GM18951 (cell line): ENCODE data around the gene NSA2.
"Not testable (repeated sequence)": the region's sequence is repeated elsewhere in the genome, so short reads cannot be mapped to it uniquely, and the experiment has no call there.

ENCODE experiments used
- POLR2A ChIP-seq: IDR thresholded peaks from 4 replicates; pipeline ENCODE4 v1.6.1; 2011; ENCODE audit warnings: mild to moderate bottlenecking; ENCODE audit not compliant: insufficient read length, insufficient read depth; ENCODE audit errors: extremely low read depth
- in situ Hi-C: fragments of 300-500 bp; cut with MboI; formaldehyde crosslinking; loops from one replicate; pipeline ENCODE4 v1.12.0; 2022; ENCODE audit warnings: low sequenced_read_pairs, mixed read lengths, inconsistent platforms; ENCODE audit not compliant: unreplicated experiment

NSA2 gene

DNA sequence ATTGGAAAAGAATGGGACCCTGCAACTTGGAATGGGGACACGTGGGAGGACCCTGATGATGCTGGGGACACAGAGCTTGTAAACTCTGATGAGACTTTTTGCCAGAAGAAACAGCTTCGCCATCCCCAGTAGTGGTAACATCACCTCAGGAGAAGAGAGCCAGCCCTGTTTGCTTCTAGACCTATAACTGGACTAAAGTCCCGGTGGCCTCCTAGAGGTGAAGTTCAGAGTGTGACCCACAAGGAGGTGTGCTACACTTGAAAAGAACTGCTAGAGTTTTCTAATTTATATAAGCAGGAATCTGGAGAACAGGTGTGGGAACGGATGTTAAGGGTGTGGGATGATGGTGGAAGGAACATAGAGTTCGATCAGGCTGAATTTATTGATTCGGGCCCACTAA, 19.8 kb downstream of the NSA2 start:
- in situ Hi-C loops, result no loop called here

DNA sequence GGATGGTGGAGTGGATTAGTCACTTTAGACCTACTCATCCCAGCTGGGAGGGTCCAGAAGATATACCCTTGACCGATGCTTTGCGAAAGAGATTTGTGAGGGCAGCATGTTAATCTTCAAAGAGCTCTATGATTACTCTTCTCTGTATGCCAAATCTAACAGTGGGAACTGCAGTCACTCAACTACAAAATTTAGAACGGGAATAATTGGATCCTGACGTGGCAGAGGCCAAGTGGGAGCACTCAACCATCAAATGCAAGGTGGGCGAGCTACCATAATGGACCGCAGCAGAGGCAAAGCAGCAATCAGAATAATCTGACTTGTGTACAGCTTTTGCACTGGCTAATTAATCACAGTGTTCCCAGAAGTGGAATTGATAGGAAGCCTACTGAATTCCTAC, 20.4 kb downstream of the NSA2 start:
- in situ Hi-C loops, result no loop called here
- no peak for TF ChIP-seq POLR2A

More for the DNA sequence above, 19.8 kb downstream of the NSA2 start:
- no peak for TF ChIP-seq POLR2A

DNA sequence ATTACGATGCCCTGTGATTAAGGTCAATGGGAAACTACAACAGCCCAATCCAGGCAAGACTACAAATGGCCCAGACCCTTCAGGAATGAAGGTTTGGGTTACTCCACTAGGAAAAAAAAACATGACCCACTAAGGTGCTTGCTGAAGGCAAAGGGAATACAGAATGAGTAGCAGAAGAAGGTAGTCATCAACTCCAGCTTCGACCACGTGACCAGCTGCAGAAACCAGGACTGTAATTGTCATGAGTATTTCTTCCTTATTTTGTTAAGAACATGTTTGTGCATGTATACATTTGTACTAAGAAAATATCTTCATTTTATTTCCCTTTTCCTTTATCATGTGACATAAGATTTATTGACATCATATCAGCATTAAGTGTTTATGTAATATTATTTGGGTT, 24.6 kb downstream of the NSA2 start:
- in situ Hi-C loops, result not testable (repeated sequence)

DNA sequence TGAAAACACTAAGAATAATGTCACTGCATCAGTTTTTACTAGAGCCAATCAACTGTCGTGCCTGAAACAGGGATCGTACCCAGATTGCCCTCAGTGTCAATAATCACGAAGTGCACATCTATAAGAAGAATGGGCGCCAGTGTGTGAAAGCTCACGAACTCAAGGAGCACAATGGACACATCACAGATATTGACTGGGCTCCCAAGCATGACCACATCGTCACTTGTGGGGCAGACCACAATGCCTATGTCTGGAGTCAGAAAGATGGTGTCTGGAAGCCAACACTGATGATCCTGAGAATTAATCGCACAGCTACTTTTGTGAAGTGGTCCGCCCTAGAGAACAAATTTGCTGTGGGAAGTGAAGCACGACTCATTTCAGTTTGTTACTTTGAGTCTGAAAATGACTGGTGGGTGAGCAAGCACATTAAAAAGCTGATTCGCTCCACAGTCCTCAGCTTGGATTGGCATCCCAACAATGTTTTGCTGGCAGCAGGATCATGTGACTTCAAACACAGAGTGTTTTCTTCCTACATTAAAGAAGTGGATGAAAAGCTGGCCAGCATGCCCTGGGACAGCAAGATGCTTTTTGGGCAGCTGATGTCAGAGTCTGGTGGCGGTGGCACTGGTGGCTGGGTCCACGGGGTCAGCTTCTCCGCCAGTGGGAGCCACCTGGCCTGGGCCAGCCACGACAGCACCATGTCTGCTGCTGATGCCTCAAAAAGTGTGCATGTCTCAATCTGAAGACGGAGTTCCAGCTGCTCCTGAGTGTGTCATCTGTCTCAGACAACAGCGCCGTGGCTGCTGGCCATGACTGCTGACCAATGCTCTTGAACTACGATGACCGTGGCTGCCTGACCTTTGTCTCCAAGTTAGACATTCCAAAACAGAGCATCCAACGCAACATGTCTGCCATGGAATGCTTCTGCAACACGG, 32.2 kb downstream of the NSA2 start:
- in situ Hi-C loops, result no loop called here
- TF ChIP-seq POLR2A, result no peak

DNA sequence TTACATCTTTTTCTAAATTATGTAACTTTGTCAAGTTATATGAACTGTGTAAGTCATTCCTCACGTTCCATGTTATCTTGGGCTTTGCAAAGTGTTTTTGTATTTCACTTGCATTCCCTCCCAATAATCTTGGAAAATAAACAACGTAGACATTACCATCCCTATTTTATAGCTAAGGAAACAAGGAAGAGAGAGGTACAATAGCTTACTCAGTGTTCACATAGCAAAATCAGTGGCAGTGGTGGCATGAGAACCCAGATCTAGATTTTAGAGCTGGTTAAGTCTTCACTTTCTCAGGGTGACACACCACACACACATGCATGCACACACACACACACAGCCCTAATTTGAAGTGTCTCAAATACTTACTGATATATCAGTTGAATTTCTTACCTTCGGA, 34.1 kb downstream of the NSA2 start:
- TF ChIP-seq POLR2A, result no peak
- in situ Hi-C loops, result no loop called here

DNA sequence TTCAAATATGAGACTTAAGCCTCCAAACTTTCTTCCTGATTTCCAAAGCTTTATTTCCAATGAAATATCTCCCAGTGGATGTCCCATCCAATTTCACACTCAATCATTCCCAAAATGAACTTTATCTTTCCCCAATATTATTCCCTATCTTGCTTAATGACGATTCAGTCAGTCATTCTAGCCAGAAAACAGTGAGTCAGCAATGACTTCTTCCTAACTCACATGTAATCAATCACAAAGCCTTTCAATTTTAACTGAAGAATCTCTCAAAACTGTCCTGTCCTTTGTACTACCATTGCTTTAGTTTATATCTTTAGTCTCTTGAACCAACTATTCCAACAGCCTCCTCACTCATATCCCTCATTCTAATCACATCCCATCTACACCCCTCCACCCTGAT, 34.9 kb downstream of the NSA2 start:
- in situ Hi-C loops, result no loop called here
- no peak for TF ChIP-seq POLR2A

DNA sequence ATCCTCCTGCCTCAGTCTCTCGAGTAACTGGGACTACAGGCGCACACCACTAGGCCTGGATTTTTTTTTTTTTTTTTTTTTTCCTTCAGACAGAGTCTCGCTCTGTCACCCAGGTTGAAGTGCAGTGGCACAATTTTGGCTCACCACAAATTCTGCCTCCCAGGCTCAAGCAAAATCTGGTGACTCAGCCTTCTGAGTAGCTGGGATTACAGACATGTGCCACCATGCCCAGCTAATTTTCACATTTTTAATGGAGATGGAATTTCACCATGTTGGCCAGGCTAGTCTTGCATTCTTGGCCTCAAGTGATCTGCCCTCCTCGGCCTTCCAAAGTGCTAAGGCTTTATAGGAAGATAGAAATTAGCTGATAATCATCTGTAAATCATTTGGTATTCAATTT, 43.9 kb downstream of the NSA2 start:
- no peak for TF ChIP-seq POLR2A
- in situ Hi-C loops, result no loop called here

DNA sequence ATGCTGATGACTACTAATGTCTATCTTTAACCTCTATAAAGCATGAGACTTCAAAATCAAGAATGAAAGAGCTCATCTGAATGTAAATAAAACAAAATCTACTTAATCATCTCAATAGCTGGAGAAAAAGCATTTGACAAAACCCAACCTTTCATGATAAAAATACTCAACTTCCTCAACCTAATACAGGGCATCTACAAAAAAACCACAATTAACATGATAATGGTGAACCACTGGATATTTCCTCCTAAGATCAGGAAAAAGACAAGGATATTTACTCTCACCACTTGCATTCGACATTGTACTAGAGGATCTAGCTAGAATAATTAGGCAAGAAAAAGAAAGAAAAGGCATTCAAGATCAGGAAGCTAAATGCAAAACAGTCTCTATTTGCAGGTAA, 49.8 kb downstream of the NSA2 start:
- TF ChIP-seq POLR2A, result no peak
- in situ Hi-C loops, result no loop called here

DNA sequence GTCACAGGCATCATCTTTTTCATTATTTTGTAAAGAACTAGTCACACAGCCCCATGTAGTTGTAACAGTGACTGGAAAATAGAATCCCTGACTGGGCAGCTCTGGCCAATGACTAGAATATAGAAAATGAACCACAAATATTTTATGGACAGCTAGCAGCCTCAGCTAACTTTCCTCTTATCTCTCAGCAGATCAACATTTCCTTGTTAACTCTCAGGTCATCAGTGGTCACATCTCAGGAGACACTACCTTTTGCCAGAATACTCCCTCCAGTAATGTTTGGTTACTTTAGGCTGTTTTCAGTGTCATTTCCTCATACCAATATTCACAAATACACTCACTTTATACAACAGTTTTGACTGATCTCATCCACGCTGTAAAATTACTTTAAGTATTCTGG, 55.2 kb downstream of the NSA2 start:
- no peak for TF ChIP-seq POLR2A
- in situ Hi-C loops, result no loop called here

DNA sequence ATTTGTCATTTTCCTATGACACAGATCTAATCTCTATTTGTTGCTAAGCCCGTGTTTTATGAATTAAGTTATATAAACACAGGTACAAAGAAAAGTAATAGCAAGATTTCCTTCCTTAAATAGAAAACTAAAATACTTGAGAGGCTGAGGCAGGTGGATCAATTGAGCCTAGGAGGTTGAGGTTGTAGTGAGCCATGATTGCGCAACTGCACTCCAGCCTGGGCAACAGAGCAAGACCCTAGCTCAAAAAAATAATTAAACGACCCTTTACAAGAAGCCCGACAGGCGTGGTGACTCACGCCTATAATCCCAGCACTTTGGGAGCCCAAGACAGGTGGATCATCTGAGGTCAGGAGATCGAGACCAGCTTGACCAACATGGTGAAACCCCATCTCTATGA, 62.4 kb downstream of the NSA2 start:
- in situ Hi-C loops, result no loop called here

More for the DNA sequence above, 62.4 kb downstream of the NSA2 start:
- no peak for TF ChIP-seq POLR2A
